PC-3 (cell line): ENCODE measurements around the gene KSR2.

Experiments
- EZH2 ChIP-seq: fragments of 300-600 bp; sonication (generic); IDR thresholded peaks from one replicate; pipeline ENCODE4 v1.6.1; 2017; ENCODE audit warnings: antibody characterized with exemption, mild to moderate bottlenecking, low read length; ENCODE audit not compliant: unreplicated experiment
- EZH2phosphoT487 ChIP-seq: fragments of 300-600 bp; sonication (generic); IDR thresholded peaks from 2 replicates; pipeline ENCODE4 v1.6.1; 2018; ENCODE audit warnings: mild to moderate bottlenecking, antibody characterized with exemption, low read length, borderline replicate concordance
- TF ChIP-seq, protein P1 (sequence below): fragments of 300-600 bp; sonication (generic); conservative IDR thresholded peaks from 2 replicates; pipeline ENCODE4 v1.5.1; 2017; ENCODE audit warnings: antibody characterized with exemption, low read depth, mild to moderate bottlenecking, low read length

DNA sequence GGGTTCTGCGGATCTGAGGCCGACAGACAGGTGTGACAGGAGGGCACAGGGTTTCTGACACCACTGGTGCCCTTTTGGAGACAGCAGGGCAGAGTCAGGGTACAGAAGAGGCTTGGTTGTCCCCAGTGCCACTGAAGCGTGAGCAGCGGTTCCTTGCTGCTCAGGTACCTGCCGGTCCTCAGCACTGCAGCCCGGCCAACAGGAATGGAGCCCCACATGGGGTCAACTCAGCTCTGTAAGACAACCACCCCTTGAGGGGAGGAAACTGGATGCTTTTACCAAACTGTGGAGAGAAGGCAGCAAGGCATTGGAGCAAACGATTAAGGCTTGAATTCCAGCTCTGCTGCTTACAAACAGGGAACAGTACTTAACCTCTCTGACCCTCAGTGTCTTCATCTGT, 361.0 kb downstream of the KSR2 start:
- TF ChIP-seq, protein P1, sequence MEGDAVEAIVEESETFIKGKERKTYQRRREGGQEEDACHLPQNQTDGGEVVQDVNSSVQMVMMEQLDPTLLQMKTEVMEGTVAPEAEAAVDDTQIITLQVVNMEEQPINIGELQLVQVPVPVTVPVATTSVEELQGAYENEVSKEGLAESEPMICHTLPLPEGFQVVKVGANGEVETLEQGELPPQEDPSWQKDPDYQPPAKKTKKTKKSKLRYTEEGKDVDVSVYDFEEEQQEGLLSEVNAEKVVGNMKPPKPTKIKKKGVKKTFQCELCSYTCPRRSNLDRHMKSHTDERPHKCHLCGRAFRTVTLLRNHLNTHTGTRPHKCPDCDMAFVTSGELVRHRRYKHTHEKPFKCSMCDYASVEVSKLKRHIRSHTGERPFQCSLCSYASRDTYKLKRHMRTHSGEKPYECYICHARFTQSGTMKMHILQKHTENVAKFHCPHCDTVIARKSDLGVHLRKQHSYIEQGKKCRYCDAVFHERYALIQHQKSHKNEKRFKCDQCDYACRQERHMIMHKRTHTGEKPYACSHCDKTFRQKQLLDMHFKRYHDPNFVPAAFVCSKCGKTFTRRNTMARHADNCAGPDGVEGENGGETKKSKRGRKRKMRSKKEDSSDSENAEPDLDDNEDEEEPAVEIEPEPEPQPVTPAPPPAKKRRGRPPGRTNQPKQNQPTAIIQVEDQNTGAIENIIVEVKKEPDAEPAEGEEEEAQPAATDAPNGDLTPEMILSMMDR, result no peak
- TF ChIP-seq EZH2 (no peak), EZH2phosphoT487 (no peak)
